ENCODE results near the gene GALNT2.

- no peak for TF ChIP-seq YY1 (IDR thresholded peaks at IDR 0.05; ENCODE audit: low read depth)
- TF ChIP-seq CTCF (IDR thresholded peaks at IDR 0.05) = no peak
- TF ChIP-seq TAF1 (IDR thresholded peaks at IDR 0.05; ENCODE audit: borderline replicate concordance, low read depth, low read length) = no peak
- TF ChIP-seq NRF1 (IDR thresholded peaks at IDR 0.05; ENCODE audit: low read depth, low read length) = no peak
- no peak for TF ChIP-seq RFX5 (IDR thresholded peaks at IDR 0.05; ENCODE audit: low read length)
- TF ChIP-seq REST (IDR thresholded peaks at IDR 0.05; ENCODE audit: low read depth, low read length) = no peak
- TF ChIP-seq RCOR1 (IDR thresholded peaks at IDR 0.05; ENCODE audit: low read length) = no peak
- no peak for TF ChIP-seq ELF1 (IDR thresholded peaks at IDR 0.05)
- TF ChIP-seq SIN3A (IDR thresholded peaks at IDR 0.05; ENCODE audit: borderline replicate concordance, low read depth, low read length) = no peak
These were observed 53.4 kb downstream of the GALNT2 start for GRCh38 chr1:230120289-230120920.
